Calu3 (cell line): Measurements from ENCODE around the gene LNP1. TPM values are rescaled to one million over a fixed set of nuclear protein-coding genes. Genes with fewer than 3 reads are reported as not detected.

ENCODE experiments used
- BruUV-seq: library from RNA; stranded (reverse); fragments of 400-500 nt; replicated peaks from 2 replicates; lab custom pipeline; 2021; lab: Mats Ljungman, UMichigan
- CTCF ChIA-PET: fragments of 300-600 bp; sonication (Branson Sonifier 250); formaldehyde crosslinking; loops from one replicate; lab custom pipeline; 2022; ENCODE audit warnings: antibody characterized with exemption; lab: Charles Lee
- DNase-seq: peaks from one replicate; pipeline ENCODE4 v3.0.0; 2022
- H3K27ac Mint-ChIP-seq: one replicate; pipeline ENCODE4 v1.8.0; 2022; ENCODE audit warnings: mixed read lengths; ENCODE audit not compliant: unreplicated experiment
- H3K27me3 Mint-ChIP-seq: one replicate; pipeline ENCODE4 v1.8.0; 2022; ENCODE audit warnings: mixed read lengths; ENCODE audit not compliant: unreplicated experiment
- H3K36me3 Mint-ChIP-seq: one replicate; pipeline ENCODE4 v1.8.0; 2022; ENCODE audit warnings: mild to moderate bottlenecking, moderate library complexity, mixed read lengths; ENCODE audit not compliant: insufficient read depth, unreplicated experiment
- H3K4me1 Mint-ChIP-seq: one replicate; pipeline ENCODE4 v1.8.0; 2022; ENCODE audit warnings: mild to moderate bottlenecking, low read depth, mixed read lengths; ENCODE audit not compliant: unreplicated experiment
- H3K4me3 Mint-ChIP-seq: one replicate; pipeline ENCODE4 v1.8.0; 2022; ENCODE audit warnings: mild to moderate bottlenecking, low read depth, moderate library complexity, mixed read lengths; ENCODE audit not compliant: unreplicated experiment
- H3K9me3 Mint-ChIP-seq: one replicate; pipeline ENCODE4 v1.8.0; 2022; ENCODE audit warnings: low read depth, mixed read lengths; ENCODE audit not compliant: unreplicated experiment
- CTCF ChIP-seq: fragments of 200-600 bp; IDR thresholded peaks from one replicate; pipeline ENCODE4 v1.8.0; 2022; ENCODE audit warnings: antibody characterized with exemption; ENCODE audit not compliant: unreplicated experiment
- intact Hi-C: fragments of 100-400 bp; cut with micrococcal nuclease; formaldehyde crosslinking; loops from one replicate; pipeline ENCODE4 v1.10.0; 2022; ENCODE audit not compliant: unreplicated experiment
- total RNA-seq: library from RNA; stranded (reverse); gene quantifications from 2 replicates; pipeline ENCODE4 v1.2.3, GENCODE V29; 2022

Gene LNP1
- total RNA-seq, 1 experiment from 2014 or later, result 1.8 TPM

- peaks cover 3% of the 10 kb centered on the region for H3K9me3 Mint-ChIP-seq
- no peaks in the 10 kb centered on the region for H3K4me1 Mint-ChIP-seq
- peaks cover 37% of the 10 kb centered on the region for H3K36me3 Mint-ChIP-seq
- no peak overlapping the region for H3K27ac Mint-ChIP-seq
- intact Hi-C loops, result loop anchor here (5.0 kb wide), 1 partner anchor 189 kb away; no protein-coding TSS in a partner anchor
- no TSS peak for BruUV-seq
- H3K27me3 Mint-ChIP-seq, result no peaks in the 10 kb centered on the region
- no peak for DNase-seq
- CTCF ChIA-PET, result interaction anchor here (0.6 kb wide), 1 partner anchor 46 kb away, joined by 10 read pairs; no protein-coding TSS in a partner anchor
- TF ChIP-seq CTCF, result no peak
- H3K4me3 Mint-ChIP-seq, result peak overlapping the region; percentile 85
Measured at GRCh38 chr3:100403362-100404249, 2.3 kb downstream of the LNP1 start.

- BruUV-seq, result no TSS peak
Measured at GRCh38 chr3:100404250-100404548, 2.9 kb downstream of the LNP1 start.

GRCh38 chr3:100407164-100407563 lies 5.8 kb downstream of the LNP1 start:
- Mint-ChIP-seq H3K36me3 (peaks cover 7% of the 10 kb centered on the region), H3K4me3 (no peak overlapping the region), H3K9me3 (peaks cover 3% of the 10 kb centered on the region), H3K4me1 (no peaks in the 10 kb centered on the region), H3K27me3 (no peaks in the 10 kb centered on the region), H3K27ac (no peak overlapping the region)
- TF ChIP-seq CTCF, result no peak
- intact Hi-C loops, result no loop called here
- no TSS peak for BruUV-seq
- no peak for DNase-seq
- CTCF ChIA-PET, result no interaction called here

More at GRCh38 chr3:100404250-100404548, 2.9 kb downstream of the LNP1 start:
- CTCF ChIA-PET, result interaction anchor here (0.7 kb wide), 1 partner anchor 233 kb away, joined by 3 read pairs; no protein-coding TSS in a partner anchor
- H3K27ac Mint-ChIP-seq, result no peak overlapping the region
- TF ChIP-seq CTCF, result no peak
- H3K9me3 Mint-ChIP-seq, result peaks cover 3% of the 10 kb centered on the region
- H3K36me3 Mint-ChIP-seq, result peaks cover 32% of the 10 kb centered on the region
- no peak overlapping the region for H3K4me3 Mint-ChIP-seq
- intact Hi-C loops, result loop anchor here (5.0 kb wide), 1 partner anchor 188 kb away; no protein-coding TSS in a partner anchor
- DNase-seq, result no peak
- H3K27me3 Mint-ChIP-seq, result no peaks in the 10 kb centered on the region
- H3K4me1 Mint-ChIP-seq, result no peaks in the 10 kb centered on the region

GRCh38 chr3:100407977-100408532 lies 6.7 kb downstream of the LNP1 start:
- H3K36me3 Mint-ChIP-seq, result peaks cover 4% of the 10 kb centered on the region
- H3K27ac Mint-ChIP-seq, result no peak overlapping the region
- intact Hi-C loops, result no loop called here

More at GRCh38 chr3:100407977-100408532, 6.7 kb downstream of the LNP1 start:
- DNase-seq, result no peak
- CTCF ChIA-PET, result interaction anchor here (0.7 kb wide), 1 partner anchor 861 kb away, joined by 3 read pairs; no protein-coding TSS in a partner anchor
- no TSS peak for BruUV-seq
- Mint-ChIP-seq H3K4me3 (no peak overlapping the region), H3K4me1 (no peaks in the 10 kb centered on the region), H3K9me3 (peaks cover 3% of the 10 kb centered on the region), H3K27me3 (no peaks in the 10 kb centered on the region)
- TF ChIP-seq CTCF, result no peak
